Esophagus muscularis mucosa (tissue), 4 donors: ENCODE data around the gene FREM2. TPM values are rescaled to one million over a fixed set of nuclear protein-coding genes. Genes with fewer than 3 reads are reported as not detected.
A peak's percentile ranks its signal among the peaks of the same experiment; 100 is the strongest.

Experiments used
- DNase-seq: peaks from one replicate; pipeline ENCODE4 v3.0.0-alpha.2; 2017; ENCODE audit errors: extremely low spot score
- H3K27ac ChIP-seq, 4 donors: fragments of 200-600 bp; sonication (generic); replicated peaks in 1 of 4; 1 replicate in 3 of 4; 2 replicates in 1 of 4; pipeline ENCODE4 v1.5.1; 2016 to 2019; ENCODE audit warnings: mild to moderate bottlenecking in 1 of 4
- H3K27me3 ChIP-seq, 4 donors: fragments of 200-600 bp; sonication (generic); one replicate each; pipeline versions ENCODE4 v1.5.1 to v1.6.0; 2016 to 2019
- H3K36me3 ChIP-seq, 4 donors: fragments of 200-600 bp; sonication (generic); one replicate each; pipeline ENCODE4 v1.5.1; 2016 to 2019
- H3K4me1 ChIP-seq, 4 donors: fragments of 200-600 bp; sonication (generic); one replicate each; pipeline ENCODE4 v1.5.1; 2016 to 2019
- H3K4me3 ChIP-seq, 4 donors: fragments of 200-600 bp; sonication (generic); 1 replicate in 2 of 4; 2 replicates in 2 of 4; pipeline ENCODE4 v1.5.1; 2016 to 2019; ENCODE audit warnings: mild to moderate bottlenecking in 4 of 4, moderate library complexity in 1 of 4
- H3K9me3 ChIP-seq, 4 donors: fragments of 200-600 bp; sonication (generic); 1 replicate in 3 of 4; 2 replicates in 1 of 4; pipeline ENCODE4 v1.5.1; 2016 to 2019
- EP300 ChIP-seq: sonication (generic); formaldehyde crosslinking; IDR thresholded peaks from one replicate; pipeline ENCODE4 v1.6.1; 2017; ENCODE audit warnings: antibody characterized with exemption
- POLR2A ChIP-seq: fragments of 450-650 bp; IDR thresholded peaks from one replicate; pipeline ENCODE4 v1.6.1; 2017; ENCODE audit warnings: antibody characterized with exemption, moderate library complexity, mild to moderate bottlenecking, low read depth
- POLR2AphosphoS5 ChIP-seq, 2 donors: sonication (generic); formaldehyde crosslinking; IDR thresholded peaks; one replicate each; pipeline ENCODE4 v1.6.1; 2017; ENCODE audit warnings: antibody characterized with exemption in 2 of 2
- WGBS: methylation state at CpG from one replicate; pipeline ENCODE4 v1.1.5; 2018; 5-methylcytosine and 5-hydroxymethylcytosine counted together
- intact Hi-C: fragments of 100-400 bp; cut with DNase I; formaldehyde crosslinking; loops from one replicate; pipeline ENCODE4 v1.15.1; 2023
- total RNA-seq, 4 donors: library from RNA; depleted of rRNA; stranded (reverse); fragments of >200 nt; gene quantifications; one replicate each; pipeline versions ENCODE4 v1.1.0 to v1.2.1, GENCODE V29; 2016
- TF ChIP-seq, protein P1 (sequence below), 3 experiments: fragments of 200-600 bp in 2 of 3; fragments of 450-650 bp in 1 of 3; sonication (generic) in 2 of 3; IDR thresholded peaks; one replicate each; pipeline ENCODE4 v1.5.1; 2017 to 2019; ENCODE audit warnings: antibody characterized with exemption in 3 of 3, mild to moderate bottlenecking in 2 of 3, moderate library complexity in 1 of 3

FREM2 gene
- total RNA-seq, 4 donors from 2014 or later, result 0.13 to 0.34 (median 0.33) TPM; not detected in 1

DNA sequence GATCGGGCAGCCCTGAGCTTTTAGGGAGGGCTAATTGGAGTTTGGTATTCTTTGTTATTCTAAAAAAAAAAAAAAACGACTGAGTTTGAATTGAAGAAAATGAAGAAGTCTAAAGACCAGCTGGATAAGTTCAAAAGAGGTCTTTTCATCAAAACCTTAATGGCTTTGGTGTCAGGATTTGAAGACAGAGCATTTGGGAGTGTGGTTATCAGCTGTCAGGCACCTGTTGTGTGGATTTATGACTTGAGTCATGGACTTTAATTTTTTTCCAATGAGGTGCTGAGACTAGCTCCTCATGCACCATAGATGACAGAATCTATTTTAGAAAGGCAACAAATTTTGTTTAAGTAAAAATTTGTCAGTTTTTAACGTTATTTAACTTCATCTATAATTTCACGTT is 72.5 kb downstream of the FREM2 start:
- DNase-seq, result no peak
- H3K36me3 ChIP-seq, result no peaks in the 10 kb centered on the region
- H3K4me3 ChIP-seq, result no peak overlapping the region
- H3K27ac ChIP-seq, result no peak overlapping the region
- no peaks in the 10 kb centered on the region for H3K9me3 ChIP-seq
- TF ChIP-seq POLR2AphosphoS5 (IDR thresholded peaks at IDR 0.05) (no peak), POLR2A (no peak), EP300 (no peak)
- TF ChIP-seq, protein P1, sequence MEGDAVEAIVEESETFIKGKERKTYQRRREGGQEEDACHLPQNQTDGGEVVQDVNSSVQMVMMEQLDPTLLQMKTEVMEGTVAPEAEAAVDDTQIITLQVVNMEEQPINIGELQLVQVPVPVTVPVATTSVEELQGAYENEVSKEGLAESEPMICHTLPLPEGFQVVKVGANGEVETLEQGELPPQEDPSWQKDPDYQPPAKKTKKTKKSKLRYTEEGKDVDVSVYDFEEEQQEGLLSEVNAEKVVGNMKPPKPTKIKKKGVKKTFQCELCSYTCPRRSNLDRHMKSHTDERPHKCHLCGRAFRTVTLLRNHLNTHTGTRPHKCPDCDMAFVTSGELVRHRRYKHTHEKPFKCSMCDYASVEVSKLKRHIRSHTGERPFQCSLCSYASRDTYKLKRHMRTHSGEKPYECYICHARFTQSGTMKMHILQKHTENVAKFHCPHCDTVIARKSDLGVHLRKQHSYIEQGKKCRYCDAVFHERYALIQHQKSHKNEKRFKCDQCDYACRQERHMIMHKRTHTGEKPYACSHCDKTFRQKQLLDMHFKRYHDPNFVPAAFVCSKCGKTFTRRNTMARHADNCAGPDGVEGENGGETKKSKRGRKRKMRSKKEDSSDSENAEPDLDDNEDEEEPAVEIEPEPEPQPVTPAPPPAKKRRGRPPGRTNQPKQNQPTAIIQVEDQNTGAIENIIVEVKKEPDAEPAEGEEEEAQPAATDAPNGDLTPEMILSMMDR (IDR thresholded peaks at IDR 0.05), result no peak
- no peaks in the 10 kb centered on the region for H3K4me1 ChIP-seq
- peaks cover 0 to 9% (median 0%) of the 10 kb centered on the region in 4 donors for H3K27me3 ChIP-seq
- 53% methylated on average over 4 of the region's 4 CpGs for WGBS
- intact Hi-C loops, result no loop called here

DNA sequence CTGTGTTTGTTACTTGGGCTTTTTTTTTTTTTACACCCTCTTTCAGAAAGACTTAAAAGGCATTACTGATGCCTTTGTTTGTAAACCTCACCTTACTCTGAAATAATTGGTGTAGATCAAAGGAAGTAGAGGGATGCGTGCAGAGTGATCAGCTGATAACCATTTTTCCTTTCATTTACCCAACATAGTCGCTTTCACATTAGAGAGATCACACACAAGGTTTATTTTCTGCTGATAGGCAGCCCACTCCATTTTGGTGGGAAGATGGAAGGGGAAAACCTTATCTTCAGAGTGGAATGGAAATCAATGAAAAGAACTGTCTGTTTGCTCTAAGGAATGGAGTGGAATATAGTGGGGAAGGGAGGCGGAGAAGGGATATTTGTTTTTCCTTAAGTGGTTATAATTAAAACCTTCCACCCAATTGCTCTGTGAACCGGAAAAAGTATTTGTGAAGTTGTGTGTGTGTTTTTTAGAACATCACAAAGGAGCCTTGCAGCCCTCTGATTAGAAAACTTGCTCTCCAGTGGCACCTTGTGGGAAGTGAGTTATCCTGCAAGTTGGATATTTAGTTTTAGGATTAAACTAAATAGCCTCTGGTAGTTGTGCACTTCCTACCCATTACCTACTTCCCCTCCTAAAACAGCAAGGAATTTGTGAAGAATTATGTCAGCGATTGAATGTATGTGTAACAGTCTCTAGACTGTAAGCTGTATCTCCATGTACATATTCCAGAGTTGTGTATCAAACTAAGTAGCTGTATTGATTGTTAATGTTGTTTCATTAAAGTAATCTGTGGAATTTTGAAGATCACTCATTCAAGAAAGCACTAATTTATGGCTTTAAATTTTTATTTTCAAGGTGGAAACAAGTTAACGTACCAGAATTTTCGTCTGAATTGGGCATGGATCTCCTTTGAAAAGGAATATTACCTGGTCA is 76.8 kb downstream of the FREM2 start:
- Histone ChIP-seq H3K4me3 (no peak overlapping the region), H3K4me1 (no peaks in the 10 kb centered on the region), H3K9me3 (no peaks in the 10 kb centered on the region), H3K27ac (no peak overlapping the region), H3K27me3 (peaks cover 0 to 1% (median 0%) of the 10 kb centered on the region in 4 donors), H3K36me3 (no peaks in the 10 kb centered on the region)
- no peak for DNase-seq
- intact Hi-C loops, result loop anchor here (10.0 kb wide), 1 partner anchor 79 kb away; the partner anchor contains the start of gene FREM2
- TF ChIP-seq, protein P1 (IDR thresholded peaks at IDR 0.05), result peak; percentile 49 to 60 (median 50)
- no peak for TF ChIP-seq POLR2A
- 30% methylated on average over 7 of the region's 7 CpGs for WGBS

DNA sequence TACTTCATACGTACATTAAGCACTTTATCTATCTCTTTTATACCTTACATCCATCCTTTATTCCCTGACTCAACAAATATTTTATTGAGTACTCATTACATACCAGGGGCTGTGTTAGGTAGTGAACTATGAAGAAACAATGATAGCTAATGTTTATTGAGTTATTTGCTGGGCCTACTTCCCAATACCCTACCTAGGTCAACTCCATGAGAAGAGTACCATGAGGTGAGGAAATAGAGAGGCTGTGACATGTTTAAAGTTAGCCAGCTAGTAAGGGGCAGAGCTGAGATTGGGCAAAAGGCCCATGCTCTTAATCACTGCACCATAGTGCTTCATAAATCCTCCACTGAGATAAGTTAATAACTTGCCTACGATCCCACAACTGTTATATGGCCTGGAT is 79.9 kb downstream of the FREM2 start:
- Histone ChIP-seq H3K9me3 (no peaks in the 10 kb centered on the region), H3K4me1 (no peaks in the 10 kb centered on the region), H3K27me3 (no peaks in the 10 kb centered on the region), H3K36me3 (no peaks in the 10 kb centered on the region), H3K4me3 (no peak overlapping the region), H3K27ac (no peak overlapping the region)
- intact Hi-C loops, result loop anchor here (10.0 kb wide), 1 partner anchor 82 kb away; the partner anchor contains the start of gene FREM2
- 81% methylated on average over 2 of the region's 2 CpGs for WGBS
- no peak for DNase-seq
- TF ChIP-seq POLR2A (no peak), POLR2AphosphoS5 (IDR thresholded peaks at IDR 0.05) (no peak), EP300 (no peak)
- TF ChIP-seq, protein P1 (IDR thresholded peaks at IDR 0.05), result no peak

DNA sequence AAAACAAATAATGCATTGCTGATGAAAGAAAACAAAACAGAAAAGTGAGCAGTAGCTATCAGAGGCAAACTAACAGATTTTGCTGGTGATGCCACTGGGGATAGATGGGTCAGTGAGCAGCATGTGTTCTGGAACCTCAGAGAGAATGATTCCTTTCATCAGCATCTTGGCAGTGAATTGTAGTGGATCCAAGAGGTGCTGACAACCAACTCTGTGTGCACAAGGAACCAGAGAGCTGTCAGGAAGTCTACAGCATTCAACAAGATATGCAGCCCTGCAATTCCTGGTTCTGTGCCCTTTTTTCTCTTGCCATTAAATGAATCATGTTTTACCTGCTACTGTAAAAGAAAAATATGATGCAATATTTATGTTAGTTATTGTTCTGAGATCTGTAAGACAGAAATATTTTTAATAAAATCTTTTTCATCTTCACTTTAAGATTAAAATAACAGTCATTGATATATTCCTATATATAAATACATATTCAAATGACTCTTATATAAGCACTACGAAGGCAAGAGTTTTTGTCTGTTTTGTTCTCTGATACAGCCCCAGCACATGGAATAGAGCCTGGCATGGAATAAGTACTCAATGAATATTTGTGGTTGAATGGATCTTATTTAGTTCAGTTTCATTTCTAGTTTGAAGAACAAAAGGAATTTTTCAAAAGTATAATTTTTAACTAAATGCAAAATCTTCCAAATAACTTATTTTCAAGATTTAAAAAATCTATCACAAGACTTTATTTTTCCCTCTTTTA is 80.8 kb downstream of the FREM2 start:
- H3K4me3 ChIP-seq, result no peak overlapping the region
- H3K4me1 ChIP-seq, result no peaks in the 10 kb centered on the region
- H3K27me3 ChIP-seq, result peaks cover 0 to 2% (median 0%) of the 10 kb centered on the region in 4 donors
- WGBS, result 75% methylated on average over 1 of the region's 1 CpG
- no peak overlapping the region for H3K27ac ChIP-seq
- no peak for TF ChIP-seq POLR2AphosphoS5 (IDR thresholded peaks at IDR 0.05)
- no peak for TF ChIP-seq EP300
- TF ChIP-seq POLR2A, result no peak
- TF ChIP-seq, protein P1 (IDR thresholded peaks at IDR 0.05), result no peak
- no peak for DNase-seq
- no peaks in the 10 kb centered on the region for H3K36me3 ChIP-seq
- intact Hi-C loops, result loop anchor here (10.0 kb wide), 1 partner anchor 83 kb away; the partner anchor contains the start of gene FREM2
- H3K9me3 ChIP-seq, result no peaks in the 10 kb centered on the region
